Measurements from ENCODE around the gene NT5C2.

DNA sequence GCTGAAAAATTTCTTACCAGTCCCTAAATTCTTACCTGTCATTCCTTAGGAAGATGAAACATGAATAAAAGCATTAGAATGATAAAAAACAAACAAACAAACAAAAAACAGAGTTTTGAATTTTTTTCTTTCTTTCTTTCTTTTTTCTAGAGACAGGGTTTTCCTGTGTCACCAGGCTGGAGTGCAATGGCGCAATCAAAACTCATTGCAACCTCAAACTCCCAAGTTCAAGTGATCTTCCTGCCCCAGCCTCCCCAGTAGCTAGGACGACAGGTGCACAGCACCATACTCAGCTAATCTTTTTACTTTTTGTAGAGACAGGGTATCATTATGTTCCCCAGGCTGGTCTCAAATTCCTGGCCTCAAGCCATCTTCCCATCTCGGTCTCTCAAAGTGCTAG is 26.5 kb downstream of the NT5C2 start:
- no peak for TF ChIP-seq CTCF (IDR thresholded peaks at IDR 0.05; ENCODE audit: low read depth, low read length, poor library complexity, severe bottlenecking)
- TF ChIP-seq EZH2phosphoT487 (IDR thresholded peaks at IDR 0.05; ENCODE audit: borderline replicate concordance, low read length), result no peak
